ENCODE results near the gene ANKRD9.

Gene ANKRD9

DNA sequence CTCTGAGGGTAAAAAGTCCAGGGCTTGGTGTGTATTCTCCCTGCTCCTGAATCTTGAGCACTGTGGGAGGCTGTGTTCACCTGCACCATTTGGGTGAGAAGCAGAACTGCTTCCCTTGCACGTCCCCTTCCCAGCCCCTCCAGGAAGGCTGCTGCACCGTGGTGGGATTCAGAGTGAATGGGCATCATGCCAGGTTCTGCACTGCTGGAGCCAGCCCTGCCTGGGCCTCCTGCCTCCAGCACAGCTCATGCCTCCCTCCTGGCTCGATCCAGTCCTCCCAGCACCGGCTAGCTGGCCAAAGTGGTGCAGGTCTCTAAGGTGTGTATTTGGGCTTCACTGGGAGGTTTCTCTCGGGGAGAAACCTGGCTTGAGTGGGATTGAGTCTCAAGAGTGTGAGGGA is 54.9 kb downstream of the ANKRD9 start:
- TF ChIP-seq CTCF (IDR thresholded peaks at IDR 0.05; ENCODE audit: insufficient read depth, low read depth, low read length, missing control alignments) = no peak
- H3K4me3 ChIP-seq (ENCODE audit: low read length) = no peak overlapping the region
- DNase-seq (ENCODE audit: low read depth) = no peak

GRCh38 chr14:102452302-102452701 is 57.3 kb downstream of the ANKRD9 start:
- DNase-seq (ENCODE audit: low read depth) = no peak
- H3K4me3 ChIP-seq (ENCODE audit: low read length) = no peak overlapping the region
- no peak for TF ChIP-seq CTCF (IDR thresholded peaks at IDR 0.05; ENCODE audit: insufficient read depth, low read depth, low read length, missing control alignments)
